NCI-H1436 treated with DMSO at 0.1 percent for 48 hours (cell line): ENCODE data around the gene SMCP.

Experiments
- DNase-seq: peaks from one replicate; lab custom pipeline; 2025; lab: John Stamatoyannopoulos, UW

The SMCP gene

GRCh38 chr1:152878042-152878441 lies at the start of gene SMCP:
Gene SMCP (plus strand): TSS chr1:152878322. CDS start chr1:152884423, 6,101 bp downstream.
- DNase-seq: no peak

- no peak for DNase-seq
These were observed 41.3 kb upstream of the SMCP start for GRCh38 chr1:152836870-152837269.

- no peak for DNase-seq
These were observed 35.6 kb upstream of the SMCP start, which contains the start of gene LCE6A for GRCh38 chr1:152842556-152842955. Gene LCE6A (plus strand): TSS chr1:152842856. CDS start chr1:152843521, 665 bp downstream.

- no peak for DNase-seq
These were observed 22.5 kb upstream of the SMCP start for GRCh38 chr1:152855661-152856060.

GRCh38 chr1:152858062-152858461 lies 20.1 kb upstream of the SMCP start:
- DNase-seq: no peak

GRCh38 chr1:152859696-152860095 lies 18.4 kb upstream of the SMCP start, which contains the start of gene LCE7A:
Gene LCE7A (plus strand): TSS chr1:152859996. CDS start chr1:152860698, 702 bp downstream.
- no peak for DNase-seq

- no peak for DNase-seq
These were observed 18.0 kb upstream of the SMCP start for GRCh38 chr1:152860129-152860528.

GRCh38 chr1:152861374-152861773 lies 16.7 kb upstream of the SMCP start:
- no peak for DNase-seq

- no peak for DNase-seq
These were observed 13.7 kb upstream of the SMCP start for GRCh38 chr1:152864443-152864842.

- DNase-seq: no peak
These were observed 11.8 kb upstream of the SMCP start for GRCh38 chr1:152866321-152866720.

GRCh38 chr1:152869808-152870419 lies 8.2 kb upstream of the SMCP start:
- no peak for DNase-seq

- DNase-seq: no peak
These were observed 7.0 kb upstream of the SMCP start for GRCh38 chr1:152870831-152871730.

GRCh38 chr1:152871731-152872126 lies 6.4 kb upstream of the SMCP start:
- DNase-seq: no peak

- DNase-seq: no peak
These were observed 4.6 kb upstream of the SMCP start for GRCh38 chr1:152873495-152873894.

- no peak for DNase-seq
These were observed 1.3 kb upstream of the SMCP start for GRCh38 chr1:152876827-152877226.

- DNase-seq: no peak
These were observed 1.6 kb downstream of the SMCP start for GRCh38 chr1:152879559-152880198.

- DNase-seq: no peak
These were observed 2.2 kb downstream of the SMCP start for GRCh38 chr1:152880316-152880715.

GRCh38 chr1:152880907-152881306 lies 2.8 kb downstream of the SMCP start:
- no peak for DNase-seq

GRCh38 chr1:152884085-152884484 lies 6.0 kb downstream of the SMCP start:
- DNase-seq: no peak

- DNase-seq: no peak
These were observed 6.4 kb downstream of the SMCP start for GRCh38 chr1:152884506-152884905.

- DNase-seq: no peak
These were observed 7.0 kb downstream of the SMCP start for GRCh38 chr1:152884966-152885624.

GRCh38 chr1:152886085-152886484 lies 8.0 kb downstream of the SMCP start:
- DNase-seq: no peak
